ENCODE results near the gene DLGAP1. TPM values are rescaled to one million over a fixed set of nuclear protein-coding genes. Genes with fewer than 3 reads are reported as not detected.

DLGAP1 gene
- total and polyA plus RNA-seq, 10 of the 15 experiments (the other 5 are each of a cell fraction or from before 2014, with no cell fraction given), result 0.23 to 27.6 (median 1.9) TPM

GRCh38 chr18:4126939-4127338 lies 328.2 kb downstream of the DLGAP1 start (continued):
- no peak for TF ChIP-seq ATF2 (IDR thresholded peaks at IDR 0.05; ENCODE audit: low read length)
- TF ChIP-seq HDAC2 (IDR thresholded peaks at IDR 0.05), result no peak
- TF ChIP-seq LARP7 (IDR thresholded peaks at IDR 0.05), result no peak
- TF ChIP-seq RELA (IDR thresholded peaks at IDR 0.05; ENCODE audit: borderline replicate concordance, partially characterized antibody), result no peak
- no peak for TF ChIP-seq NFIC (IDR thresholded peaks at IDR 0.05; ENCODE audit: low read depth, low read length)
- no peak for TF ChIP-seq RBBP5 (conservative IDR thresholded peaks at IDR 0.05)
- no peak for TF ChIP-seq GABPA (IDR thresholded peaks at IDR 0.05; ENCODE audit: low read depth)
- no peak for TF ChIP-seq MTA2 (IDR thresholded peaks at IDR 0.05; ENCODE audit: low read depth)
- TF ChIP-seq NR2C2 (IDR thresholded peaks at IDR 0.05; ENCODE audit: borderline replicate concordance, control insufficient read depth, insufficient read length, low read depth), result no peak

- no peaks in the 10 kb centered on the region for H3K27me3 ChIP-seq (replicated peaks in 1 of 2; ENCODE audit: control insufficient read depth in 2 of 2, insufficient read depth in 2 of 2, low read length in 1 of 2)
- no peak overlapping the region for H3K27ac ChIP-seq (ENCODE audit: control insufficient read depth, insufficient read depth)
- ChIA-PET SMC1A (ENCODE audit: uncharacterized antibody, unreplicated experiment) (interaction anchor here (0.6 to 3.2 kb wide), 9 partner anchors 10 to 668 kb away, joined by 3 to 14 read pairs (median 3); no protein-coding TSS in a partner anchor), POLR2A (interaction anchor here (0.5 to 0.8 kb wide), 3 partner anchors 29 to 130 kb away, joined by 3 read pairs; no protein-coding TSS in a partner anchor), RAD21 (ENCODE audit: unreplicated experiment) (interaction anchor here (0.8 to 3.2 kb wide), 5 partner anchors 18 to 932 kb away, joined by 3 to 15 read pairs (median 3); no protein-coding TSS in a partner anchor), CTCF (interaction anchor here (0.7 to 1.7 kb wide), 4 partner anchors 19 to 145 kb away, joined by 3 to 5 read pairs (median 4); no protein-coding TSS in a partner anchor)
- no peaks in the 10 kb centered on the region; a peak in 1 of 4 replicates for H3K36me3 ChIP-seq (ENCODE audit: control insufficient read depth in 2 of 2, insufficient read depth in 2 of 2, low read length in 1 of 2)
- ATAC-seq, result peak; percentile 21
- no peak overlapping the region for H3K4me2 ChIP-seq (ENCODE audit: control insufficient read depth, insufficient read depth)
- H2AFZ ChIP-seq (ENCODE audit: control insufficient read depth, low read depth, low read length), result no peak overlapping the region
- in situ Hi-C loops (cut with MboI), result no loop called here
- no peak overlapping the region for H3K9ac ChIP-seq (ENCODE audit: control insufficient read depth, insufficient read depth, low read length)
- no peaks in the 10 kb centered on the region for H4K20me1 ChIP-seq (ENCODE audit: control insufficient read depth, insufficient read depth)
- no peak for FAIRE-seq
- no peak overlapping the region for H3K4me3 ChIP-seq
- no peaks in the 10 kb centered on the region for H3K4me1 ChIP-seq (ENCODE audit: control insufficient read depth, insufficient read depth, low read length)
- intact Hi-C loops (cut with micrococcal nuclease; ENCODE audit: unreplicated experiment), result no loop called here
- no peaks in the 10 kb centered on the region for H3K79me2 ChIP-seq (ENCODE audit: control insufficient read depth, insufficient read depth, low read length)
- no TSS peak for BruUV-seq (replicated peaks)
- no peaks in the 10 kb centered on the region for H3K9me3 ChIP-seq (replicated peaks; ENCODE audit: control insufficient read depth, insufficient read depth, low read length)
- DNase-seq (ENCODE audit: low read depth, low spot score), result no peak
- 34% methylated on average over 6 of the region's 6 CpGs for WGBS (ENCODE audit: insufficient coverage, insufficient replicate concordance, low lambda C conversion rate, missing lambda C conversion rate)
- TF ChIP-seq ZNF592 (IDR thresholded peaks at IDR 0.05) (no peak), ZNF24 (IDR thresholded peaks at IDR 0.05) (no peak), FOS (IDR thresholded peaks at IDR 0.05; ENCODE audit: borderline replicate concordance, extremely low read depth, insufficient read length) (no peak), RBBP5 (conservative IDR thresholded peaks at IDR 0.05) (no peak), PKNOX1 (IDR thresholded peaks at IDR 0.05) (no peak), RAD51 (IDR thresholded peaks at IDR 0.05) (no peak), KAT2A (conservative IDR thresholded peaks at IDR 0.05; ENCODE audit: control insufficient read depth, low read depth, low read length) (no peak), ZNF622 (IDR thresholded peaks at IDR 0.05) (no peak)
Observed at GRCh38 chr18:4125627-4126230, 329.4 kb downstream of the DLGAP1 start.
